Stimulated activated CD8-positive, alpha-beta memory T cell treated with anti-CD3 and anti-CD28 coated beads, Interleukin-4, amount 100 ng/mL, for 4 hours (primary cell): Measurements from ENCODE around the gene TTC7B.
A peak's percentile ranks its signal among the peaks of the same experiment; 100 is the strongest.
"Not testable (repeated sequence)": the region's sequence is repeated elsewhere in the genome, so short reads cannot be mapped to it uniquely, and the experiment has no call there.

Experiments used
- DNase-seq, 2 donors: peaks; one replicate each; pipeline ENCODE4 v3.0.0-alpha.2; 2020; ENCODE audit warnings: low read depth in 2 of 2, low spot score in 1 of 2

The TTC7B gene

GRCh38 chr14:90534091-90534837 lies 282.0 kb downstream of the TTC7B start:
- no peak for DNase-seq

- DNase-seq: no peak
Observed at GRCh38 chr14:90533591-90534021, 282.6 kb downstream of the TTC7B start.

- DNase-seq: no peak
Observed at GRCh38 chr14:90532826-90533525, 283.3 kb downstream of the TTC7B start.

- no peak for DNase-seq
Observed at GRCh38 chr14:90531497-90531896, 284.7 kb downstream of the TTC7B start.

- no peak for DNase-seq
Observed at GRCh38 chr14:90530523-90530922, 285.7 kb downstream of the TTC7B start.

- no peak for DNase-seq
Observed at GRCh38 chr14:90527978-90528377, 288.3 kb downstream of the TTC7B start.

- DNase-seq: not testable (repeated sequence)
Observed at GRCh38 chr14:90526536-90526935, 289.7 kb downstream of the TTC7B start.

- DNase-seq: not testable (repeated sequence)
Observed at GRCh38 chr14:90525353-90526028, 290.7 kb downstream of the TTC7B start.

GRCh38 chr14:90523961-90524875 lies 292.0 kb downstream of the TTC7B start:
- no peak for DNase-seq

- no peak for DNase-seq
Observed at GRCh38 chr14:90523544-90523943, 292.7 kb downstream of the TTC7B start.

- DNase-seq: no peak
Observed at GRCh38 chr14:90522571-90523191, 293.5 kb downstream of the TTC7B start.

- DNase-seq: no peak
Observed at GRCh38 chr14:90521930-90522483, 294.2 kb downstream of the TTC7B start.

- no peak for DNase-seq
Observed at GRCh38 chr14:90521084-90521929, 294.9 kb downstream of the TTC7B start.

- DNase-seq: no peak
Observed at GRCh38 chr14:90520326-90520725, 295.9 kb downstream of the TTC7B start.

- no peak for DNase-seq
Observed at GRCh38 chr14:90519262-90519920, 296.8 kb downstream of the TTC7B start.

GRCh38 chr14:90518941-90519256 lies 297.3 kb downstream of the TTC7B start:
- DNase-seq: peak in 1 of 2 donors; percentile 28

- DNase-seq: no peak
Observed at GRCh38 chr14:90518069-90518940, 297.9 kb downstream of the TTC7B start.
